ENCODE data around the gene GJB4.
"Not testable (repeated sequence)": the region's sequence is repeated elsewhere in the genome, so short reads cannot be mapped to it uniquely, and the experiment has no call there.

Gene GJB4

GRCh38 chr1:34759503-34760357 is at the start of gene GJB4:
Gene GJB4 (plus strand): TSS chr1:34759740. CDS start chr1:34761255, 1,515 bp downstream.
- DNase-seq (ENCODE audit: low read depth in 2 of 2): no peak

- DNase-seq (ENCODE audit: low read depth in 2 of 2): no peak
Observed at GRCh38 chr1:34710812-34711211, 48.7 kb upstream of the GJB4 start.

- DNase-seq (ENCODE audit: low read depth in 2 of 2): no peak
Observed at GRCh38 chr1:34711485-34711884, 48.1 kb upstream of the GJB4 start.

- DNase-seq (ENCODE audit: low read depth in 2 of 2): no peak
Observed at GRCh38 chr1:34712007-34712688, 47.4 kb upstream of the GJB4 start.

DNA sequence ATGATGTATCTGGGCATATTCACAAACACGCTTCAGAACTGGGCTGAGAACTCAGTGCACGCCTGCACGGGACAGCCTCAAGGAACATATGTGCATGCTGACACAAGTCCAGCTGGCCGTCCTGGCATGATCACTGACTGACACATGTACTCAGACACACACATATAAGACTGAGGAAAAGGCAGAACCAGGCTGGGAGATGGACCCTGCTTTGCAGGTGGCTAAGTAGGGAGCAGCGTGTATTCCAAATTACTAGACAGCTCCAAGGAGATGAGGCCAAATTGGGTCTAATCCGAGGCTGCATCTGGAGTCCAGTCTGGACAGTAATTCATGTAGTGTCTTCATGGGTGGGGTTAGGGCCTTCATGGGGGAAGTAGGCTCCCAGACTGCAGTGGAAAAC is 46.1 kb upstream of the GJB4 start:
- no peak for DNase-seq (ENCODE audit: low read depth in 2 of 2)

DNA sequence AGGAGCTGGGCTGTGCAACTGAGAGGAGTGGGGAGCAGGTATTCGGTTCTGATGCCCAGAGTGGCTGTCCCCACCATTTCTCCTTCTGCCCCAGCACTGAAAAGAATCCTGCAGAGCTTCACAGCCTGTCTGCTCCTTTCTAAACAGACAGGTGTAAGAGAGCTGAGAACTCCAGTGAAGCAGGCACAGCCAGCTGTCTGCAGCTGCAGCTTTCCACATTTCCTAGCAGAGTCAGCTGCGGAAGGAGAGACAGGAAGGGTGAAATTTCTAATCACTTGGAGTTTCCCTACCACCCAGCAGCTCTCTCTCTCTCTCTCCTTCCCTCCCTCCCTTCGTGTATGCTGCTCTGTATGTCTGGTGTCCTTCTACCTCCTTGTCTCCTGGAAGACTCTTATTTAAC is 45.2 kb upstream of the GJB4 start:
- no peak for DNase-seq (ENCODE audit: low read depth in 2 of 2)

DNA sequence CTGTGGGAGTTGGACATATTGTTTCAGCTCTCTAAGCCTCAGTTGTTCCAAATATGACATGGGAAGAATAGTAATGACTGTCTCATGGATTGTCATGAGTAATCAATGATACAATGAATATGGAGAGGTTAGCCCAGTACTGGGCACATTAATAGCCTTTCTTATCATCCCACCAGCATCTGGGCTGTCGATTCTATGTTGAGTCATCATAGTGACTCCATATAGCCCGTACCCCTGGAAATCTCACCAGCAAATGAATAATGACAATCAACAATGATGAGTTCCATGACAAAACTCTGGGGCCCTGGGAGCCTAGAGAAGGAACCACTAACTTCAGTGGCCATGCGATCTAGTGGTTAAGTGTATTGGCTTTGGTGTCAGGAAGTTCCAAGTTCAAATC is 44.4 kb upstream of the GJB4 start:
- DNase-seq (ENCODE audit: low read depth in 2 of 2): no peak

DNA sequence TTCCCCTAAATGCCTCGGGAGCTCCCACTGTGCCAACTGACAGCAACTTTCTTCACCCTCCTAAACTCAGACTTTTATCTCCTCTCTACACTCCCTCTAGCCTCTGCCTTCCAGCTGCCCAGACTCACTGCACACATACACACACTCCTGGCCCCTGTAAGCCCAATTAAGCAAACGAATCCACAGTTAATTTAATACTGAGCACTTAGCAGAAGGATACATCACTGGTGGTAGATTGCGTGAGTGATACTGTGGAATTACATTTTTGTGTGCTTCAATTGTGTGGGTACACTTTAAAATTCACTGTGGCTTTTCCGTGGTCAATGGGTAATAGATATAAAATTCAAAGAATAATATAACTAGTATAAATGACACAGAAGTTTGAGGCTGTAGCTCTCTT is 38.3 kb upstream of the GJB4 start:
- no peak for DNase-seq (ENCODE audit: low read depth in 2 of 2)

DNA sequence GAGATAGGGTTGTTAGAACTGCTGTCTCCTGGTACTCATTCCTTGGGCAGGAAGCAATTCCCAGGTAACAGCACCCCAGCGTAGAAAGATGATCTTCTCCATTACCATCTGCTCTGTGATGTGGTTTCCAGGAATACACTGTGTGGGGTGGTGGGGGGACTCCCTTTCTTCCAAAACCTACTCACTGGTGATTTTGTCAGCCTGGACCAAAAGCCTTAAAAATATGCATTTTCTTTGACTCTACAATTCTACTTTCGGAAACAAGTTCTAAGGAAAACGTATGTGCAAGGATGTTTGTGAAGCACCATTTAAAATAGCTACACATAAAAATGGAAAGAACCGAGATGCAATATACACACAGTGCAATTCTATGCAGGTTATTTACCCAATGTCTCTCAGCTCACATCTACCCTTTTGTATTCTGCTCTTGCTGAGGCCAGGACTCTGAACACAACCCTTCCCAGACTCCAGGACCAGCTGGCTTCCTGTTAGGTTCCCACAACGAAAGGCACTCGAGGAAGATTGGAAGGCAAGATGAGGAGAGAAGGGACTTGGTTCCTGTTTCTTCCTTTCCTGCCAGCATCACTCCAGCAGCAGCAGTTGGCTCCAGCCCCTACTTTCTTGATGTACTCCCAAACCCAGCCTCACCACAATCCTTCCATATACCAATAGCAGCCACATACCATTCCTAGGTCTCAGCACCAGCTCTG is 37.7 kb upstream of the GJB4 start:
- DNase-seq (ENCODE audit: low read depth in 2 of 2): no peak

DNA sequence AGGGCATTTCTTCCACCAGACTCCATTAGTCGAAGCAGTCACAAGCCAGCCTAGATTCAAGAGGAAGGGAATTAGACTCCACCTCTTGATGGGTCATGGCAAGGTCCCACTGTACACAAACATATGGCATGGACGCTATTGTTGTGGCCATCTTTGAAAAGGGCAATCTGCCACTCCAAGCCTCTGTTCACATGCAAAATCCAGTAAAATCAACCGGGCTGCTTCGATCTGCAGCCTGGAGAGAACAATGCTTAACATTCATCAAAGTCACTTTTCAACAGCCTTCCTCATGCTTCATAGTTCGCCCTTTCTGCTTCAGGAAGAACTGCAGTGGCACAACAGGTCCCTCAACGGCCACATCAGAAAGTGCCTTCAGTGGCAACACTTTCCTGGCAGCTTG is 32.7 kb upstream of the GJB4 start:
- DNase-seq (ENCODE audit: low read depth in 2 of 2): no peak

DNA sequence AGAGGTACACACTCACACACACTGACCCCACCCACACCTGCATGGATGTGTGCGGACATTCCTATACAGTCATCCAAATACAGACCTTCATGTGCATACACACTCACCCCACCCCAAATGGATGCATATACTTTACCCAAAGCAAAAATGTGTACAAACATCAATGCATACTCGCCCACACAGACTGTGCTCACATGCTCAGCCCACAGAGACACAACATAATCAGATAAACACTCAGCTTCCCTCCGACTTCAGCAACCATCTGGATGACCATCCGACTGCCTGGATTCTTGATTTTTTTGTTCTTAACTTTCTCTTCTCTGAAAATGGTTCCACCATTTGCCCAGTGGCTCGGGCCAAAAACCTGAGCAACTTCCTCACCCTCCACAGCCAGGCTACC is 29.1 kb upstream of the GJB4 start:
- DNase-seq (ENCODE audit: low read depth in 2 of 2): no peak

- DNase-seq (ENCODE audit: low read depth in 2 of 2): not testable (repeated sequence)
Observed at GRCh38 chr1:34732831-34733230, 26.7 kb upstream of the GJB4 start.

- DNase-seq (ENCODE audit: low read depth in 2 of 2): no peak
Observed at GRCh38 chr1:34736692-34737091, 22.8 kb upstream of the GJB4 start.

DNA sequence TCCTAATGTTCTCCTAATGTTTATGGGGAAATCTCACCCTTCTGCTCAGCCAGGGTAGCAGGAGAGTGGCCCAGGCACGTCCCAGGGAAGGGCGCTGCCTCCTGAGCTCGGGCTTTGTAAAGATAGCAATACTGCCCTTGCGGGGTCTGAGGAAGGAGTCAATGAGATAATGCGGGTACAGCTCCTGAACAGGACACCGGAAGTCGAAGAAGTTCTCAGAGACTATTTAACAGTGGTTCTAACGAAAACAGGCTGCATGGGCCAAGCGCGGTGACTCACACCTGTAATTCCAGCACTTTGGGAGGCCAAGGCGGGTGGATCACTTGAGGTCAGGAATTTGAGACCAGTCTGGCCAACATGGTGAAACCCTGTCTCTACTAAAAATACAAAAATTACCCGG is 22.3 kb upstream of the GJB4 start:
- not testable (repeated sequence) for DNase-seq (ENCODE audit: low read depth in 2 of 2)

DNA sequence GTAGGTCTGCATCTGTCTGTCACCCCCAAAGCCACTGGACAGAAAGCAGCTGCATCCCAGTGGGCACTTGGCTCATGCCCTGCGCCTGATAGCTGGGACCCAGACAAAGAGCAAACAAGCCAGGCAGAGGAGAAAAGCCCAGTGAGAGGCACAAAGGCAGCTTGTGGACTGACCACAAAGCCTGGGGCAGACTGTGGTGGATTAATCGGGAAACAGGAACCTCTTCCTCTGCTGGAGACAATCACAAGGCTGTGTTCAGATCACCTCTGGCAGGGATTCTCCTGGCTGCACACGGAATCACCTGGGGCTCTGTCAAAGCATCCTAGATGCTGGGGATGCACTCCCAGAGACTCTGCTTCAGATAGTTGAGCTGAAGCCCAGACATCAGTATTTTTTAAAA is 19.9 kb upstream of the GJB4 start:
- DNase-seq (ENCODE audit: low read depth in 2 of 2): no peak

GRCh38 chr1:34740161-34740868 is 19.2 kb upstream of the GJB4 start:
- no peak for DNase-seq (ENCODE audit: low read depth in 2 of 2)

DNA sequence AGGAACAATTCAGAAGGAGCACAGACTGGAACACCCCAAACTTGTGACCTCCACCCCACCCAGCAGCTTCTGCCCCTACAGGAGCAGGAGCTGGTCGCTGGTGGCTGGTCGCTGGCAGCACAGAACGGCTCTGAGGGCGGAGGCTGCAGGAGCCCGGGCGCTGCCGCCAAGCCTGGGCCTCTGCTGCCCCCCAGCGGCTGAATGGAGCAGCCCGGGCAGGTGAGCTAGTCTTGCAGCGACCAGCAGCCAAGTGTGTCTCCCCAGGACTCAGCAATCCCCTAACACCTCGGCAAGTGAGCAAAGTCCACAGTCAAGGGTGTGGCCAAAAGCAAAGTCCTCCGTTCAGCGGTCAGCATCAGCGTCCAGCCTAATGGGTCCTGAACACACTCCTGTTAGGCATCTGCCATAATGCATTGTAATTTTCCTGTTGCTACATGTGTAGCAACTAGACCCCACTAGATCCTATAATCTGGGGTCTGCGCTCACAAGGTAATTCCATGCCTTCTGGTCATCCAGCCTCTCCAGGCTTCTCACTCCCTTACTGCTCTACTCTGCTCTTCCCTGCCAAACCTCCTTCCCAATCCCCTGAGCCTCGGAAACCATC is 16.8 kb upstream of the GJB4 start:
- DNase-seq (ENCODE audit: low read depth in 2 of 2): peak; percentile 53 to 77

GRCh38 chr1:34743775-34744174 is 15.8 kb upstream of the GJB4 start:
- no peak for DNase-seq (ENCODE audit: low read depth in 2 of 2)

DNA sequence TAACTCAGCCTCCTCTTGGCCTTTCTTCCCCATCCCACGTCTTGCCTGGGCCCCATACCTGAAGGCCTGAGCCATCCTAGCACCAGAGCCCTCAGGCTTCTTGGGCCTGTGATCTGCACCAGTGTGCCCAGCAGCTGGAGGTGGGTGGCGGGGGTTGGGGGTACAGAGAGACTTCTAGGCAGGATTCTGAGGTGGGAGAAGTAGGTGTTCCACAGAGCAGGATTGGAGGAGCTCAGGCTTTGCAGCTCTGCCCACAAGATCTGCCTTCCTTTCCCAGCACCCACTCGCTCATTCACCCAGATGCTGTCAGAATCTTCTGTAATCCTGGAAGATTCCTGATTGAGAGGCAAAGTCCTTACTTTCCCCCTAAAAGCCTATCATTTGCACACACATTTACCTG is 14.7 kb upstream of the GJB4 start:
- DNase-seq (ENCODE audit: low read depth in 2 of 2): no peak

DNA sequence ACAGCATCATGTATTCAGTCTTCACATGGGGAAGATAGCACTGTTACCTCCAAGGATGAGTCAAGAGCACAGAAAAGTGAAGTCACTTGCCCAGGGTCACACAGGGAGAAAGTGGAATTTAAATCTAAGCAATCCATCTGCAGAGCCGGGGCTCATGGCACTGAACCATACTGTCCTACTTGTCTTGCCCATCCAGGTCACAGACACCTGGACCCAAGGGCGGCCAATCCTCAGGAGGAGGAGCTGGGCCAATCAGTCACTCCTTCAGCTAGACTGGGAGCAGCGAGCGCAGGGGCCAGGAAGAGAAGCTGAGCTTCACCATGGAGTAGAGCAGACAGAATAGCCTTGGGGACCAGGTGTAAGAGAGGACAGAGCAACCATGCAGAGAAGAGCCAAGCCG is 13.9 kb upstream of the GJB4 start:
- DNase-seq (ENCODE audit: low read depth in 2 of 2): no peak

DNA sequence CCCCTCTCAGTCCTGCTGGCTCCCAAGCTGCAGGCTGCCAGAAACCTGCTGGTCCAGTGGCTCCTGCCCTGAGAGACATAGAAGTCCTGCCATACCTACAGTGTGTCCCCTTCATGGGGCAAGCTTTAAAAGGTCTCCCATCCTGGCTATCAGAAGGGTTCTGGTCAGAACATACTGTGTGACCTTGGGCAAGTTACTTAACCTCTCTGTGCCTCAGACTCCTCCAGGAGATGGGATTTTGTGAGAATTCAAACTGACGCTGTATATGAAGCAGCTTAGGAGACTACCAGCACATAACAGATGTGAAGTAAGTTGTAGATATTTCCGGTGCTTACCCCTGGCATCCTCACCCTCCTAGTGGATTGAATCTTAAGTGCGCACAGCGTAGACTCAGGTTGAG is 13.4 kb upstream of the GJB4 start:
- no peak for DNase-seq (ENCODE audit: low read depth in 2 of 2)
